Gastroesophageal sphincter (tissue), 4 donors: Measurements from ENCODE around the gene ARHGAP25. TPM values are rescaled to one million over a fixed set of nuclear protein-coding genes. Genes with fewer than 3 reads are reported as not detected.

Experiments used
- ATAC-seq: fragments of 150-250 bp; one replicate; pipeline ENCODE4 v1.9.1; 2016; ENCODE audit warnings: mild to moderate bottlenecking, moderate library complexity
- H3K27ac ChIP-seq, 4 donors: fragments of 200-600 bp; sonication (generic) in 3 of 4; 1 replicate in 3 of 4; 2 replicates in 1 of 4; pipeline ENCODE4 v1.5.1; 2016 to 2019
- H3K27me3 ChIP-seq: fragments of 200-600 bp; sonication (generic); one replicate; pipeline ENCODE4 v1.5.1; 2019
- H3K36me3 ChIP-seq, 2 donors: fragments of 200-600 bp; sonication (generic); one replicate each; pipeline ENCODE4 v1.5.1; 2019; ENCODE audit warnings: control low read depth in 1 of 2
- H3K4me1 ChIP-seq, 3 donors: fragments of 200-600 bp; sonication (generic); 1 replicate in 2 of 3; 2 replicates in 1 of 3; pipeline ENCODE4 v1.5.1; 2016 to 2019; ENCODE audit warnings: control low read depth in 2 of 3
- H3K4me3 ChIP-seq, 2 donors: fragments of 200-600 bp; sonication (generic); one replicate each; pipeline ENCODE4 v1.5.1; 2019; ENCODE audit warnings: mild to moderate bottlenecking in 1 of 2, moderate library complexity in 1 of 2
- H3K9me3 ChIP-seq, 3 donors: fragments of 200-600 bp; sonication (generic); one replicate each; pipeline ENCODE4 v1.5.1; 2017 to 2019; ENCODE audit warnings: control low read depth in 2 of 3
- CTCF ChIP-seq, 4 experiments: fragments of 200-600 bp in 2 of 4; fragments of 450-650 bp in 2 of 4; sonication (generic) in 1 of 4; IDR thresholded peaks; one replicate each; pipeline ENCODE4 v1.5.1; 2017 to 2019; ENCODE audit warnings: antibody characterized with exemption in 4 of 4, mild to moderate bottlenecking in 2 of 4, moderate library complexity in 2 of 4
- EP300 ChIP-seq: sonication (generic); formaldehyde crosslinking; IDR thresholded peaks from one replicate; pipeline ENCODE4 v1.6.1; 2017; ENCODE audit warnings: antibody characterized with exemption, mild to moderate bottlenecking
- POLR2A ChIP-seq, 2 donors: fragments of 450-650 bp; IDR thresholded peaks; one replicate each; pipeline ENCODE4 v1.6.1; 2017; ENCODE audit warnings: antibody characterized with exemption in 2 of 2, mild to moderate bottlenecking in 2 of 2, moderate library complexity in 1 of 2
- POLR2AphosphoS5 ChIP-seq: sonication (generic); formaldehyde crosslinking; IDR thresholded peaks from one replicate; pipeline ENCODE4 v1.6.1; 2017; ENCODE audit warnings: antibody characterized with exemption
- WGBS, 2 donors: methylation state at CpG; one replicate each; pipeline ENCODE4 v1.1.5; 2018; ENCODE audit warnings: low coverage in 1 of 2; 5-methylcytosine and 5-hydroxymethylcytosine counted together
- total RNA-seq, 4 donors: library from RNA; depleted of rRNA; stranded (reverse); fragments of >200 nt; gene quantifications; one replicate each; pipeline ENCODE4 v1.1.0, GENCODE V29; 2016

Gene ARHGAP25
- total RNA-seq, 4 donors from 2014 or later = 2.2 to 7.3 (median 4.4) TPM

GRCh38 chr2:68857855-68858456, 123.3 kb downstream of the ARHGAP25 start:
- no peak for TF ChIP-seq EP300
- TF ChIP-seq POLR2AphosphoS5 = no peak
- no peak for TF ChIP-seq POLR2A (IDR thresholded peaks at IDR 0.05)
- no peak for TF ChIP-seq CTCF (IDR thresholded peaks at IDR 0.05)
- 62 to 80% methylated on average over 4 of the region's 4 CpGs for WGBS, 2 donors
- no peak for ATAC-seq

GRCh38 chr2:68860111-68860510, 125.5 kb downstream of the ARHGAP25 start:
- no peaks in the 10 kb centered on the region for H3K9me3 ChIP-seq
- no peak overlapping the region for H3K4me3 ChIP-seq
- no peaks in the 10 kb centered on the region for H3K36me3 ChIP-seq
- H3K4me1 ChIP-seq = no peaks in the 10 kb centered on the region
- ATAC-seq = no peak
- TF ChIP-seq CTCF (IDR thresholded peaks at IDR 0.05) = no peak
- no peak for TF ChIP-seq POLR2AphosphoS5
- no peak for TF ChIP-seq EP300
- TF ChIP-seq POLR2A (IDR thresholded peaks at IDR 0.05) = no peak
- WGBS, 2 donors = 39 to 41% methylated on average over 3 of the region's 3 CpGs
- H3K27me3 ChIP-seq = no peaks in the 10 kb centered on the region
- no peak overlapping the region for H3K27ac ChIP-seq

More at GRCh38 chr2:68857855-68858456, 123.3 kb downstream of the ARHGAP25 start:
- Histone ChIP-seq H3K27ac (no peak overlapping the region), H3K4me1 (no peaks in the 10 kb centered on the region), H3K9me3 (no peaks in the 10 kb centered on the region), H3K4me3 (no peak overlapping the region), H3K36me3 (no peaks in the 10 kb centered on the region), H3K27me3 (no peaks in the 10 kb centered on the region)

GRCh38 chr2:68861330-68861729, 126.7 kb downstream of the ARHGAP25 start:
- ATAC-seq = no peak
- Histone ChIP-seq H3K36me3 (no peaks in the 10 kb centered on the region), H3K4me1 (no peaks in the 10 kb centered on the region), H3K27ac (no peak overlapping the region), H3K27me3 (no peaks in the 10 kb centered on the region), H3K4me3 (no peak overlapping the region), H3K9me3 (no peaks in the 10 kb centered on the region)
- TF ChIP-seq EP300 (no peak), POLR2A (IDR thresholded peaks at IDR 0.05) (no peak), POLR2AphosphoS5 (no peak), CTCF (IDR thresholded peaks at IDR 0.05) (no peak)

- TF ChIP-seq POLR2A (IDR thresholded peaks at IDR 0.05) (no peak), POLR2AphosphoS5 (no peak)
- H3K27ac ChIP-seq = no peak overlapping the region
- WGBS, 2 donors = 57% methylated on average over 4 of the region's 7 CpGs; no CpG with 5 or more reads in 1 of the 2 donors
- no peaks in the 10 kb centered on the region for H3K27me3 ChIP-seq
- no peaks in the 10 kb centered on the region for H3K4me1 ChIP-seq
- ATAC-seq = no peak
- no peaks in the 10 kb centered on the region for H3K36me3 ChIP-seq
- no peak overlapping the region for H3K4me3 ChIP-seq
- no peaks in the 10 kb centered on the region for H3K9me3 ChIP-seq
These were observed 128.3 kb downstream of the ARHGAP25 start for GRCh38 chr2:68862889-68863288.

GRCh38 chr2:68863996-68864395, 129.4 kb downstream of the ARHGAP25 start:
- Histone ChIP-seq H3K27me3 (no peaks in the 10 kb centered on the region), H3K9me3 (no peaks in the 10 kb centered on the region), H3K27ac (no peak overlapping the region), H3K4me1 (no peaks in the 10 kb centered on the region), H3K4me3 (no peak overlapping the region), H3K36me3 (no peaks in the 10 kb centered on the region)
- 73 to 76% methylated on average over 2 of the region's 2 CpGs for WGBS, 2 donors
- TF ChIP-seq EP300 (no peak), CTCF (IDR thresholded peaks at IDR 0.05) (no peak), POLR2A (IDR thresholded peaks at IDR 0.05) (no peak), POLR2AphosphoS5 (no peak)
- no peak for ATAC-seq
